ENCODE data around the gene BSND.

The BSND gene

DNA sequence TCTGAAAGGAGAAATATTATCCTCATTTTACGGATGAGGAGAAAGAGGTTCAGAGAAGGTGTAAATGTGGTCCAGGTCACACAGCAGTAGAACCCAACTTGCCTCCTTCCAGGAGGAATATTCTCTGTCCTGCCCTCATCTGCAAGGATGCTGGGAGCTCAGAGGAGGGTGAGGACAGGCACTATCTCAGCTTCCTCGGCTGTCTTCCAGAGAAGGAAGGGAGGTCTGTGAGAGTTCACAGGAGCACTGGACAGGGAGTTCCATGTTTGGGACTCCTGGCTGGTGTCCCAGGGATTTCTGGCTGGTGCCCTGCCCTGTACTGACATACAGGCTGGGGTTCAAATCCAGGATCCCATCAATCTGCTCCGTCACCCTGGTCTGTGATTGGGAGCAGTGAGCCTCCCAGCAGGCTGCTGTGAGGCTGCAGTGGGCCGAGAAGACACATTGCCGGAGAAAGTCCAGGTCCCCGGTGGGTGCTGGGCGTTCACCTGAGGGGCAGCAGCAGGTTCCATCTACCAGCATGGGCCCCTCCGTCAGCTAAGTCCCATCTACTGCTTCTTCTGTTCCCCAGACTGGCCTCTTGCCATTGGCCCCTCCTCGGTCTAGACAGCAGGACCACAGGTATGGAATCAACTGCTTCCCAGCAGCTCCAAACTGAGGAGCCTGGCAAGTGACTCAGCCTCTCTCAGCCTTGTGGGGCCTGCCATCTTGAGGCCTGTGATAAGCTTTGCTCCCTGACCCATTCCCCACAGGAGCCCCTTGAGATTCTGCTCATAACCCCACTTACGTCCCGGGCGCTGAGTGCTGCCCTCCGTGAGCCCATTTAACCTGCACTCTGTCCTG lies 8.5 kb upstream of the BSND start:
- no peak for DNase-seq (ENCODE audit: low read depth)
- TF ChIP-seq, protein P1, sequence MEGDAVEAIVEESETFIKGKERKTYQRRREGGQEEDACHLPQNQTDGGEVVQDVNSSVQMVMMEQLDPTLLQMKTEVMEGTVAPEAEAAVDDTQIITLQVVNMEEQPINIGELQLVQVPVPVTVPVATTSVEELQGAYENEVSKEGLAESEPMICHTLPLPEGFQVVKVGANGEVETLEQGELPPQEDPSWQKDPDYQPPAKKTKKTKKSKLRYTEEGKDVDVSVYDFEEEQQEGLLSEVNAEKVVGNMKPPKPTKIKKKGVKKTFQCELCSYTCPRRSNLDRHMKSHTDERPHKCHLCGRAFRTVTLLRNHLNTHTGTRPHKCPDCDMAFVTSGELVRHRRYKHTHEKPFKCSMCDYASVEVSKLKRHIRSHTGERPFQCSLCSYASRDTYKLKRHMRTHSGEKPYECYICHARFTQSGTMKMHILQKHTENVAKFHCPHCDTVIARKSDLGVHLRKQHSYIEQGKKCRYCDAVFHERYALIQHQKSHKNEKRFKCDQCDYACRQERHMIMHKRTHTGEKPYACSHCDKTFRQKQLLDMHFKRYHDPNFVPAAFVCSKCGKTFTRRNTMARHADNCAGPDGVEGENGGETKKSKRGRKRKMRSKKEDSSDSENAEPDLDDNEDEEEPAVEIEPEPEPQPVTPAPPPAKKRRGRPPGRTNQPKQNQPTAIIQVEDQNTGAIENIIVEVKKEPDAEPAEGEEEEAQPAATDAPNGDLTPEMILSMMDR (conservative IDR thresholded peaks at IDR 0.05; ENCODE audit: control insufficient read depth, insufficient read depth, low read depth, low read length), result no peak
- H3K4me3 ChIP-seq (ENCODE audit: control insufficient read depth, low read depth, low read length), result no peak overlapping the region

DNA sequence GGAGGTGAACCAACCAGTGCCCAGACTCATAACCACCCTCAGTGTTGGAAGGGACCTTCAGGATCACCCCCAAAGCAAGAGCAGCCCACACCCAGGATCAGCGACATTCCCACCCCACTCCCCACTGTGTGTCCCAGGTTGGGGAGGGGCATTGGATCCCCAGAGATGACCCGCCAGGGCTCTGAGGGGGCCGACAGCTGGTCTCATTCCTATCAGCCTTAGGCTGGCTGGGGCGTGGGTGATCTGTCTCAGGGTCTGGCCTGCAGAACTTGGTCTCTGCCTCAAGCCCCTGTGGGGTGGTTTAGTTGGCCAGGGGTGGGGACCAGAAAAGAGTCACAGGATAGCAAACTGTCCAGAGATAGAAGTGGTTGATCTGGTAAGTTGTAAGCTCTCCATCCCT lies 7.8 kb upstream of the BSND start:
- DNase-seq (ENCODE audit: low read depth), result no peak
- no peak overlapping the region for H3K4me3 ChIP-seq (ENCODE audit: control insufficient read depth, low read depth, low read length)
- TF ChIP-seq, protein P1 (conservative IDR thresholded peaks at IDR 0.05; ENCODE audit: control insufficient read depth, insufficient read depth, low read depth, low read length), result no peak

- H3K4me3 ChIP-seq (ENCODE audit: control insufficient read depth, low read depth, low read length), result no peak overlapping the region
- TF ChIP-seq, protein P1 (conservative IDR thresholded peaks at IDR 0.05; ENCODE audit: control insufficient read depth, insufficient read depth, low read depth, low read length), result no peak
- DNase-seq (ENCODE audit: low read depth), result no peak
Measured at GRCh38 chr1:54991939-54992338, 6.8 kb upstream of the BSND start.

- no peak overlapping the region for H3K4me3 ChIP-seq (ENCODE audit: control insufficient read depth, low read depth, low read length)
- no peak for DNase-seq (ENCODE audit: low read depth)
- TF ChIP-seq, protein P1 (conservative IDR thresholded peaks at IDR 0.05; ENCODE audit: control insufficient read depth, insufficient read depth, low read depth, low read length), result no peak
Measured at GRCh38 chr1:54993140-54993539, 5.6 kb upstream of the BSND start.

DNA sequence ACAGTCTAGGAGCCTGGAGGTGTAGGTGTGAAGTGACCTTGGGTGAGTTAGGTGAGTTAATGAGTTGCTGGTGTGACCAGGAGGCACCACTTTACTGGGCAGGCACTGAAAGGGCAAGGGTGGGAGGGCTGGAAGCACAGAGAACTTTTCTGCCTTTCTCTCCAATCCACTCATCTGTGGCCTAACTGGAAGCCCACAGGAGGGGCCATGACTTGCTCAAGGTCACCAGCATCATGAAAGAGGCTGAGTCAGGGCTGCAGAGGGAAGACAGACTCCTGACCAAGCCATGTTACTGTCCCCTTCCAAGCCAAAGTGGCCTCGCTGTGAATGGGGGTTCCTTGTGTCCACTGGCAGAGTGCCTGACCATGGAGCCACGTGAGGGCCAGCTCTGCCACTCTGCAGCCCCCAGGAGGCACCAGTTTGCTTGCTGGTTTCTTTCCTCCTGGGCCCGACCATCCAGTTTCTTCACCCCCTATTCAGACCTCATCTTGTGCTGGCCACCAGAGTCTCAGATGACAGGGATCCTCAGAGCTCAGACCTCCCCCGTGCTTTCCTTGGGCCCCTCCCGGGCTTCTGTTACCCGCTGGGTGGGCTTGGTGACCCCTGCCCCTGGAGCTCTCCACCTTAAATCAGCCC lies 4.3 kb upstream of the BSND start:
- no peak overlapping the region for H3K4me3 ChIP-seq (ENCODE audit: control insufficient read depth, low read depth, low read length)
- TF ChIP-seq, protein P1 (conservative IDR thresholded peaks at IDR 0.05; ENCODE audit: control insufficient read depth, insufficient read depth, low read depth, low read length), result no peak
- no peak for DNase-seq (ENCODE audit: low read depth)

GRCh38 chr1:54995013-54995760 lies 3.5 kb upstream of the BSND start:
- TF ChIP-seq, protein P1 (conservative IDR thresholded peaks at IDR 0.05; ENCODE audit: control insufficient read depth, insufficient read depth, low read depth, low read length), result no peak
- H3K4me3 ChIP-seq (ENCODE audit: control insufficient read depth, low read depth, low read length), result no peak overlapping the region
- no peak for DNase-seq (ENCODE audit: low read depth)
